ENCODE measurements around the gene ZNF253.
"Not testable (repeated sequence)": the region's sequence is repeated elsewhere in the genome, so short reads cannot be mapped to it uniquely, and the experiment has no call there.

Gene ZNF253

DNA sequence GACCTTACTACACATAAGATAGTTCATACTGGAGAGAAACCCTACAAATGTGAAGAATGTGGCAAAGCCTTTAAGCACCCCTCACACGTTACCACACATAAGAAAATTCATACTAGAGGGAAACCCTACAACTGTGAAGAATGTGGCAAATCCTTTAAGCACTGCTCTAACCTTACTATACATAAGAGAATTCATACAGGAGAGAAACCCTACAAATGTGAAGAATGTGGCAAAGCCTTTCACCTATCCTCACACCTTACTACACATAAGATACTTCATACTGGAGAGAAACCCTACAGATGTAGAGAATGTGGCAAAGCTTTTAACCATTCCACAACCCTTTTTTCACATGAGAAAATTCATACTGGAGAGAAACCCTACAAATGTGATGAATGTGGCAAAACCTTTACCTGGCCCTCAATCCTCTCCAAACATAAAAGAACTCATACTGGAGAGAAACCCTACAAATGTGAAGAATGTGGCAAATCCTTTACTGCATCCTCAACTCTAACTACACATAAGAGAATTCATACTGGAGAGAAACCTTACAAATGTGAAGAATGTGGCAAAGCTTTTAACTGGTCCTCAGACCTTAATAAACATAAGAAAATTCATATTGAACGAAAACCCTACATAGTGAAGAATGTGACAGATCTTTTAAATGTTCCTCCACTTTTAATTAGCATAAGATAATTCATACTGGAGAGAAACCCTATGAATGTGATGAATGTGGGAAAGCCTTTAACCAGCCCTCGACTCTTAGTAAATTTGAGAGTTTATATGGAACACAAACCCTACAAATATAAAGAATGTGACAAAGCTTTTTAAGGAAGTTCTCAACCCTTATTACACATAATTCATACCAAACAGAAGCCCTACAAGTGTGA, 26.6 kb downstream of the ZNF253 start:
- in situ Hi-C loops (cut with HindIII; ENCODE audit: low sequenced_read_pairs): not testable (repeated sequence)

DNA sequence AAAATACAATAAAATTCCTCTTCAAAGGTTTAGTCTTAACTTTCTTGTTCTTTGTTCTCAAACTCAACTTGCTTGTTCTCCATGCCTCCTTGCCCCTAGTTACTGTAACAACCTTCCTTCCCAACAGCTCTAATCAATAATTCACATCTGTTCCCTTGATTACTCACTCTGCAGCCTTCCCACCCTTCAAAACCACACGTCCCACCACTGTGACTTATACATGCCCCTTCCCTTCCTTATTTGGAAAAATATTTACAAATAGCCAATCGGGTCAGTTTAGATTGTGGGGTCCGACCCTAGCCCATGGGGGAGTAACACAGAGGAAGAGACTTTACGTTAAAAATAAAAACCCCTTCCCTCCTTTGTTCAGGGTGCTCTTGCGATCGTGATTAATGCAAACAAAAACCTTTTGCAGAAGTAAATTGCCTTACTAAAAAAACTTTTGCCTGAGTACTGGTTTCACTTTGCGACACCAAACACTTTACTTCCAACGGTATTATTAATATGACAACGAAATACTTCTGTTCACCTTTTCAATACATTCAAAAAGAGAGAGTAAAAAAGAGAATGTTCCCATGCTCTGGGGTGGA, 34.6 kb downstream of the ZNF253 start:
- in situ Hi-C loops (cut with HindIII; ENCODE audit: low sequenced_read_pairs): no loop called here

DNA sequence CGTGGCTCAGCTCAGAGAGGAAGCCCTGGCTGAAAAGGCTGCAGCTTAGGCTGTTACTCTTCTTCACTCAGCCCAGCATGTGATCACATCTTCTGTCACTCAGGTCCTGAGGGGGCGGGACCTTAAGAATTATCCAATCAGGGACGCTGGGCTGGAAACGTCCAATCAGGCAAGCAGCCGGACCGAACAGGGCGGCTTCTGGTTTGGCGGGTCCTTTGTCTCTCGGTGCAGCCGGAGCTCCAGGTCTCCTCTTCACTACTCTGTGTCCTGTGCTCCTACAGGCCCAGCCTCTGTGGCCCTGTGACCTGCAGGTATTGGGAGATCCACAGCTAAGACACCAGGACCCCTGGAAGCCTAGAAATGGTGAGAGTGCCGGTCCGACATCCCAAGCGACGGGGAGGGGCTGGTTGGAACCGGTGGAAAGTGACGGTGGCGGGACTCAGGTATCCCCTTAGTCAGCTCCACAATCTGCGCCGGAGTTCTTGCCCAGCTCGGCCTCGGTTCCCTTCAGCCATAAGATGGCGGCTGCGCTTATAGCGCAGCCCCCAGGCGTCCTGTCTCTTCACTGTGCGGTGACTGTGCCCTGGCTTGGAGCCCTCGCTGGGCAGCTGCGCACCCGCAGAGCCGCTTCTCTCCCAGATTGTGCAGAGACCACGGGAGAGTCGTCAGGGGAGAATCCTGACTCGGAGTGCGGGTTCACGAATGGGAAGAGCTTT, 35.2 kb downstream of the ZNF253 start, which contains the start of gene ZNF93:
TSS of gene ZNF93 (plus strand) at position 218 of the 716 bp plus-strand sequence. CDS start at position 361, 143 bp downstream.
- in situ Hi-C loops (cut with HindIII; ENCODE audit: low sequenced_read_pairs): no loop called here

DNA sequence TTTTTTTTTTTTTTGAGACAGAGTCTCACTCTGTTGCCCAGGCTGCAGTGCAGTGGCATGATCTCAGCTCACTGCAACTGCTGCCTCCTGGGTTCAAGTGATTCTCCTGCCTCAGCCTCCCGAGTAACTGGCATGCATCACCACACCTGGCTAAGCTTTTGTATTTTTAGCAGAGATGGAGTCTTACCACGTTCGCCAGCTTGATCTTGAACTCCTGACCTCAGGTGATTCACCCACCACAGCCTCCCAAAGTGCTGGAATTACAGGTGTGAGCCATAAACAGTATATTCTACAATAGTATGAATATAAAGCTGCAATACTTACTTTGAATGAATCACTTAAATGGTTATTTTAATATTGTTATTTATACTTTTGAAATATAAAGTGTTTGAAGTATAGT, 41.9 kb downstream of the ZNF253 start:
- in situ Hi-C loops (cut with HindIII; ENCODE audit: low sequenced_read_pairs): not testable (repeated sequence)

DNA sequence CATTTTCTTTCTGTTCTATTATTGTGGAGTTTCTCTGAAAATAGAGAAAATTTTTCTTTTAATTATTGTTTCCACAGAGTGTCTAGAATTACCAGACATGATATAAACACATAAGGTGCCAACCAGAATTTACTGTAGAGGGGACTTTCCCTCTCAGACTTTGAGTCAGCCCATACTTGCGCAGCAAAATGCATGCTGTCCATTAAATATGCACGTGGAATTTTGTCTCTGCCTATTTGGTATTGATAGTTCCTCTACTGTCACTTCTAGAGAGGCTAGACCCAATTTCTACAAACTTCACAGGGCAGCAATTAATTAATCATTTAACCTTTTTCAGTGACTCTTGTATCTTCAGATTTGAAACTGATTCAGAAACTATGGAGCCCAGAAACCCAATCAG, 44.0 kb downstream of the ZNF253 start:
- in situ Hi-C loops (cut with HindIII; ENCODE audit: low sequenced_read_pairs): no loop called here

DNA sequence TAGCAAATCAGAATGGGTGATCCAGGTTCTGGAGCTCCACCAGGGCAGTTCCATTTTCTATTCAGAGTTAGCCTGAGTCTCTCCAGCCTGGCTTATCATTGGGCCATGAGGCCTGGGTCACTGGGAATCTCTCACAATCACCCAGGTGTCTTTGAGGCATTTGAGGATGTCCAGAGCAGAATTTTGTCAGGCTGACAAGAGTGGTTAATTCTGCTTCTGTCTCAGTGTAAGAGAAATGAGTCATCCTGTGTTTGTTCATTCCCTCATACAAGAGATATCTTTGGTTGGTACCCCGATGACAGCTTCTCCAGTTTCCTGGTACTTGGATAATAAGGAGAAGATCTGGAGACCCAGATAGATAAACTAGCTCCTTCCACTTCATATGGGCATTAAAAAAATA, 45.5 kb downstream of the ZNF253 start:
- in situ Hi-C loops (cut with HindIII; ENCODE audit: low sequenced_read_pairs): no loop called here

DNA sequence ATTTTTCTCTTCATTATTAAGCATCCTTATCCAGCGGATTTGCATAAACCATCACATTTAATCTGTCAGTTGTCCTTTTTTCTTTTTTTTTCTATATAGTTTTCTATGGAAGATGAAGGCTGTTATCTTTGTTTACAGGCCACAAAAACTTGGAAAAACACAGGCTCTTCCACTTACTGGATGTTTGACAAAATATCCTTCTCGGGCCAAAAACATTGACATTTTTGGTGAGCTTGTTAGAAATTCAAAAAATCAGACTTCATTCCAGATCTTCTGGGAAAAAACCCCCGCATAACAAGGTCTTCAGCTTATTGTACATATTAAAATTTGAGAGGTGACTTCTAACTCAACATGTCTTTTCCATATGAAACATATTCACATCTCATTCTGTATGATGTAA, 48.9 kb downstream of the ZNF253 start:
- in situ Hi-C loops (cut with HindIII; ENCODE audit: low sequenced_read_pairs): no loop called here

DNA sequence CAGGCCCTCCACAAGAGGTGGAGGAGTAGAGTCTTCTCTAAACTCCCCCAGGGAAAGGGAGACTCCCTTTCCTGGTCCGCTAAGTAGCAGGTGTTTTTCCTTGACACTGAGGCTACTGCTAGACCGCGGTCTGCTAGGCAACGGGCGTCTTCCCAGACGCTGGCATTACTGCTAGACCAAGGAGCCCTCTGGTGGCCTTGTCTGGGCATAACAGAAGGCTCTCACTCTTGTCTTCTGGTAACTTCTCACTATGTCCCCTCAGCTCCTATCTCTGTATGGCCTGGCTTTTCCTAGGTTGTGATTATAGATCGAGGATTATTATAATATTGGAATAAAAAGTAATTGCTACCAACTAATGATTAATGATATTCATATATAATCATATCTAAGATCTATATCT, 64.7 kb downstream of the ZNF253 start:
- in situ Hi-C loops (cut with HindIII; ENCODE audit: low sequenced_read_pairs): not testable (repeated sequence)

DNA sequence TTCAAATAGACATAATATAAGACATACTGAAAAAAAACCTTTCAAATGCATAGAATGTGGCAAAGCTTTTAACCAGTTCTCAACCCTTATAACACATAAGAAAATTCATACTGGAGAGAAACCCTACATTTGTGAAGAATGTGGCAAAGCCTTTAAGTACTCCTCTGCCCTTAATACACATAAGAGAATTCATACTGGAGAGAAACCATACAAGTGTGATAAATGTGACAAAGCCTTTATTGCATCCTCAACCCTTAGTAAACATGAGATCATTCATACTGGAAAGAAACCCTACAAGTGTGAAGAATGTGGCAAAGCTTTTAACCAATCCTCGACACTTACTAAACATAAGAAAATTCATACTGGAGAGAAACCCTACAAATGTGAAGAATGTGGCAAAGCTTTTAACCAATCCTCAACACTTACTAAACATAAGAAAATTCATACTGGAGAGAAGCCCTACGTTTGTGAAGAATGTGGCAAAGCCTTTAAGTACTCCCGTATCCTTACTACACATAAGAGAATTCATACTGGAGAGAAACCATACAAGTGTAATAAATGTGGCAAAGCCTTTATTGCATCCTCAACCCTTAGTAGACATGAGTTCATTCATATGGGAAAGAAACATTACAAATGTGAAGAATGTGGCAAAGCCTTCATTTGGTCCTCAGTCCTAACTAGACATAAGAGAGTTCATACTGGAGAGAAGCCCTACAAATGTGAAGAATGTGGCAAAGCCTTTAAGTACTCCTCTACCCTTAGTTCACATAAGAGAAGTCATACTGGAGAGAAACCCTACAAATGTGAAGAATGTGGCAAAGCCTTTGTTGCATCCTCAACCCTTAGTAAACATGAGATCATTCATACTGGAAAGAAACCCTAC, 68.0 kb downstream of the ZNF253 start:
- in situ Hi-C loops (cut with HindIII; ENCODE audit: low sequenced_read_pairs): not testable (repeated sequence)

DNA sequence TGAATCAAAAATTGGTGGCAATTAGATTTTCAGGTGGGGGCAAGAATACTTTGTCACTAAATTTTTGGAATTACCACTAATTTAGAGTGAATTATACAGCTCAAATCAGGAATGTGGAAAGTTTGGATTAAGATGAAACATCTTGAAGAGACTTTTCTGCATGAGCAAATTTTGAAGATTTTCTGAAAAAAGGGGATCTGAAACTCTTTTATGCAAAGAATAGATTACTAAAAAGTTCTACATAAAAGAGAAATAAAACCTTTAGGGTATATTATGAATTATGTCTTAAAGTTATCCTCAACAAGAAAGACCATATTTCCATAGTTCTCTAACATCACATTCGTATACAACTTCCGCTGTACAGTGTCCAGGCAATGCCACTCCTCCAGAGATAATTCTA, 71.7 kb downstream of the ZNF253 start:
- in situ Hi-C loops (cut with HindIII; ENCODE audit: low sequenced_read_pairs): no loop called here

DNA sequence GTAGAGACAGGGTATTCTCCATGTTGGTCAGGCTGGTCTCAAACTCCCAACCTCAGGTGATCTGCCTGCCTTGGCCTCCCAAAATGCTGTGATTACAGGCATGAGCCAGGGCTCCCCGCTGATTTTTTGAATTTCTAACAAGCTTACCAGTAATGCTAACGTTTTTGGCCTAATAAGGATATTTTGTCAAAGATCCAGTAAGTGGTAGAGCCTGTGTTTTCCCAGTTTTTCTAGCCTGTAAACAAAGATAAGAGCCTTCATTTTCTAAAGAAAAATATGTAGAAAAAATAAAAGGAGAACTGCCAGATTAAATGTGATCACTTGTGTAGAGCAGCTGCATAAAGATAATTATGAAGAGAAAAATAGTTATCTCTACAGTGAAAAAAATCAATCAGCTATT, 72.8 kb downstream of the ZNF253 start:
- in situ Hi-C loops (cut with HindIII; ENCODE audit: low sequenced_read_pairs): no loop called here

DNA sequence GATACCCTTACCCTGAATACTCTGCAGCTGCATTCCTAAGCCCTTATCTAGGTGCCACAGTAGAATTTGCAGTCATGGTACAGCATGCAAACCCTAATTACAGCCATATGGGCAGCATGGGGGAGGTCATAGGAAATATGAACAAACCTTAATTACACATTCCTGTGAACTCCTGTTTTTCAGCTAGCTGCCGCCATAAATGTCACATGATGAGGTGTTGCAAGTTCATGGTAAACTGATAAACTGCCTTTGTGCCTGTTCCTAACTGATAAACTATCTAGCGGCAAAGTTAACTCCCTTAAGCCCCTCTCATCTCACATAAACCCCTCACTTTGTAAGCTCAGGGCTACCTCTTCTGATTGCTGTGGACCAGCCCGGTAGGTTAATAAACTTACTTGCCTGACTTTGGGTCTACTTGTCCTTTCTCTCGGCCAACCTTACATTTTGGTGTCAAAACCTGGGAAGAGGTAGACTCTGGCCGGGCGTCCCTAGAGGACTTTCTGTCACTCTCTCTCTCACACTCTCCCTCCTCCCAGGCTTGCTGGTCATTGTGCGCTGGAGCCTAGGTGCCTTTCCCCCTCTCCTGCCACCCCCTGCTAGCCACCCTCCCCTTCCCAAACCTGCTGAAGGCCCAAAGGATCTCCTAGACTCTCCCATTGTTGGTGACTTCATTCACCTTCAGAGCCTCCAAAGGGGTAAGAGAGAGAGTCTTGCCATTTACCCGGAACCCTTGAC, 78.3 kb downstream of the ZNF253 start:
- in situ Hi-C loops (cut with HindIII; ENCODE audit: low sequenced_read_pairs): no loop called here
